ENCODE measurements around the gene GPHB5. TPM values are rescaled to one million over a fixed set of nuclear protein-coding genes. Genes with fewer than 3 reads are reported as not detected.

Gene GPHB5
- total and polyA plus RNA-seq, 2 experiments from 2014 or later, result not detected

DNA sequence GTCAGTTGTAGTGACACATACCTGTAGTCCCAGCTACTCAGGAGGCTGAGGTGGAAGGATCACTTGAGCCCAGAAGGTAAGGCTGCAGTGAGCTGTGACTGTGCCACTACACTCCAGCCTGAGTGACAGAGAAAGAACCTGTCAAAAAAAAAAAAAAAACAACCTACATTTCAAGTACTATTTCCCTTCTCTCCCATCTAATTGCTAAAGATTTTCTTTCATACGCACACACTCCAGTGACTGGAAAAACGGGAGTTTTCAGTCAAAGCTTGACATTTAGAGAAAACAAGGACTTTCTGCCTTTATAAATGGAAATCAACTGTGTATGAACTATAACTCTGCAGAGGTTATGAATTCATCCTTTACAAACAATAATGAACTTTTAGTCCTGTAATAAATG, 25.9 kb downstream of the GPHB5 start:
- no peak overlapping the region for H3K27ac ChIP-seq

DNA sequence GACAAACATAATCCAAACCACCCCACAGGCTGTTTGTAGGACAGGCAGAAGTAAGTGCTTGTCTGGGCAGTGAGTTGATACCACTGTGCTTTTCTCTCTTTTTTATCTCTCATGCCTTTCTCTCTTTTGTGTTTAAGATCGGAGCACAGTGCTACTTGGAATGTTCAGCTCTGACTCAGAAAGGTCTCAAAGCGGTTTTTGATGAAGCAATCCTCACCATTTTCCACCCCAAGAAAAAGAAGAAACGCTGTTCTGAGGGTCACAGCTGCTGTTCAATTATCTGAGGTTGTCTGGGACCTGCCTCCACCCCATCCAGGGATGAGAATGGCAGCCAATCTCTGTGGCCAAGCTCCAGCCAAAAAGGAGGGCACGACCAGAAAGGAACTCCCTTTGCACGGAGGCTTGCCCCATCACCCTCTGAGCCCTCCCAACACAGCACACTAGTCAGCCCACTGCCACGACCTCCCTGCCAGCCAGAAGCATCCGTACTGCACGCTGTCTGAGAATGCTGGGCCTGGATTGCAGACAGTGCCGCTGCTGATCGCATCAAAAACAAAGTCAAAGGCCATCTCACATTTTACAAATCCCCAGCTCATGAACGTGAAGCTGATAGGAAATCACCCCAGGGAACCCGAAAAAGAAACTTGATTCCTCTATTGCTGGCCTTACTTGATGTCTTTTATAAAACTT, 27.8 kb downstream of the GPHB5 start:
- H3K4me2 ChIP-seq, result no peak overlapping the region

More for the DNA sequence above, 25.9 kb downstream of the GPHB5 start:
- TF ChIP-seq EZH2phosphoT487 (IDR thresholded peaks at IDR 0.05; ENCODE audit: low read depth, severe bottlenecking, unreplicated experiment) (no peak), EZH2 (IDR thresholded peaks at IDR 0.05; ENCODE audit: borderline replicate concordance) (no peak)
- TF ChIP-seq, protein P1, sequence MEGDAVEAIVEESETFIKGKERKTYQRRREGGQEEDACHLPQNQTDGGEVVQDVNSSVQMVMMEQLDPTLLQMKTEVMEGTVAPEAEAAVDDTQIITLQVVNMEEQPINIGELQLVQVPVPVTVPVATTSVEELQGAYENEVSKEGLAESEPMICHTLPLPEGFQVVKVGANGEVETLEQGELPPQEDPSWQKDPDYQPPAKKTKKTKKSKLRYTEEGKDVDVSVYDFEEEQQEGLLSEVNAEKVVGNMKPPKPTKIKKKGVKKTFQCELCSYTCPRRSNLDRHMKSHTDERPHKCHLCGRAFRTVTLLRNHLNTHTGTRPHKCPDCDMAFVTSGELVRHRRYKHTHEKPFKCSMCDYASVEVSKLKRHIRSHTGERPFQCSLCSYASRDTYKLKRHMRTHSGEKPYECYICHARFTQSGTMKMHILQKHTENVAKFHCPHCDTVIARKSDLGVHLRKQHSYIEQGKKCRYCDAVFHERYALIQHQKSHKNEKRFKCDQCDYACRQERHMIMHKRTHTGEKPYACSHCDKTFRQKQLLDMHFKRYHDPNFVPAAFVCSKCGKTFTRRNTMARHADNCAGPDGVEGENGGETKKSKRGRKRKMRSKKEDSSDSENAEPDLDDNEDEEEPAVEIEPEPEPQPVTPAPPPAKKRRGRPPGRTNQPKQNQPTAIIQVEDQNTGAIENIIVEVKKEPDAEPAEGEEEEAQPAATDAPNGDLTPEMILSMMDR (IDR thresholded peaks at IDR 0.05; ENCODE audit: poor library complexity), result no peak
- Histone ChIP-seq H3K4me3 (no peak overlapping the region), H3K79me2 (no peaks in the 10 kb centered on the region), H3K4me1 (ENCODE audit: insufficient read depth) (no peaks in the 10 kb centered on the region), H3K36me3 (replicated peaks; ENCODE audit: insufficient read depth, low read depth) (no peaks in the 10 kb centered on the region), H3K9me2 (replicated peaks; ENCODE audit: insufficient read depth) (no peaks in the 10 kb centered on the region), H3K4me2 (no peak overlapping the region), H3K9me3 (ENCODE audit: low read depth) (no peaks in the 10 kb centered on the region), H2AFZ (no peak overlapping the region), H4K20me1 (ENCODE audit: insufficient read depth, poor library complexity, severe bottlenecking) (no peaks in the 10 kb centered on the region), H3K27me3 (no peaks in the 10 kb centered on the region)
- 87% methylated on average over 2 of the region's 2 CpGs for WGBS (ENCODE audit: low lambda C conversion rate, missing lambda C conversion rate)
- no peak for DNase-seq (ENCODE audit: low spot score)

DNA sequence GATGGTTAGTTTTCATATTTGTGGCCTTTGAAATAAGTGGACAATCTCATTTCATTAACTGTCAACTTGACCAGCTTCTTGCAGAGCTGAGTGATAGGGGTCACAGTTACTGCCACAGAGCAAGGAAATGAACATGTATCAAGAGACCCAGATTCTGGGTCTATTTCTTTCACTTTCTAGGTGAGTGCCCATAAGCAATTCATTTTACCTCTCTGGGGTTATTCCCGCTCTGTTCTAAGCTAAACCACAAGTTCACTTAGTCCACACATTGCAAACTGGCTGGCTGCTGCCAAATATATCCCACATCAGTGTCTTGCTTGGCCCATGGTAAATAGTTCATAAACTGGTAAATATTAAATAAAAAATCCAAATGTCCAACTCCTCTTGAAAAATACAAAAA, 29.9 kb downstream of the GPHB5 start:
- H3K36me3 ChIP-seq (replicated peaks; ENCODE audit: insufficient read depth, low read depth), result no peaks in the 10 kb centered on the region
- 97% methylated on average over 1 of the region's 1 CpG for WGBS (ENCODE audit: low lambda C conversion rate, missing lambda C conversion rate)

More for the DNA sequence above, 27.8 kb downstream of the GPHB5 start:
- H3K9me2 ChIP-seq (replicated peaks; ENCODE audit: insufficient read depth), result no peaks in the 10 kb centered on the region
- no peaks in the 10 kb centered on the region for H3K79me2 ChIP-seq
- H3K27me3 ChIP-seq, result no peaks in the 10 kb centered on the region
- H3K4me3 ChIP-seq, result no peak overlapping the region
- 68% methylated on average over 12 of the region's 12 CpGs for WGBS (ENCODE audit: low lambda C conversion rate, missing lambda C conversion rate)
- no peak overlapping the region for H3K27ac ChIP-seq
- H3K9me3 ChIP-seq (ENCODE audit: low read depth), result no peaks in the 10 kb centered on the region
- DNase-seq (ENCODE audit: low spot score), result no peak
- H2AFZ ChIP-seq, result no peak overlapping the region
- no peak for TF ChIP-seq EZH2 (IDR thresholded peaks at IDR 0.05; ENCODE audit: borderline replicate concordance)
- TF ChIP-seq, protein P1 (IDR thresholded peaks at IDR 0.05; ENCODE audit: poor library complexity), result no peak
- no peaks in the 10 kb centered on the region for H4K20me1 ChIP-seq (ENCODE audit: insufficient read depth, poor library complexity, severe bottlenecking)
- no peaks in the 10 kb centered on the region for H3K4me1 ChIP-seq (ENCODE audit: insufficient read depth)
- H3K36me3 ChIP-seq (replicated peaks; ENCODE audit: insufficient read depth, low read depth), result no peaks in the 10 kb centered on the region

More for the DNA sequence above, 29.9 kb downstream of the GPHB5 start:
- H2AFZ ChIP-seq, result no peak overlapping the region
- TF ChIP-seq, protein P1 (IDR thresholded peaks at IDR 0.05; ENCODE audit: poor library complexity), result no peak
- TF ChIP-seq EZH2 (IDR thresholded peaks at IDR 0.05; ENCODE audit: borderline replicate concordance), result no peak
- no peak overlapping the region for H3K4me2 ChIP-seq
- H3K79me2 ChIP-seq, result no peaks in the 10 kb centered on the region
- no peaks in the 10 kb centered on the region for H3K27me3 ChIP-seq
- no peaks in the 10 kb centered on the region for H3K9me3 ChIP-seq (ENCODE audit: low read depth)
- no peaks in the 10 kb centered on the region for H4K20me1 ChIP-seq (ENCODE audit: insufficient read depth, poor library complexity, severe bottlenecking)
- no peak overlapping the region for H3K27ac ChIP-seq
- no peak overlapping the region for H3K4me3 ChIP-seq
- H3K4me1 ChIP-seq (ENCODE audit: insufficient read depth), result no peaks in the 10 kb centered on the region
- H3K9me2 ChIP-seq (replicated peaks; ENCODE audit: insufficient read depth), result no peaks in the 10 kb centered on the region
- DNase-seq (ENCODE audit: low spot score), result no peak

Measured in hepatocyte (in vitro differentiated cells).